ENCODE data around the gene ZBTB48. TPM values are rescaled to one million over a fixed set of nuclear protein-coding genes. Genes with fewer than 3 reads are reported as not detected.

Gene ZBTB48
- polyA plus RNA-seq, 3 donors, result 13.2 to 94.2 (median 23.0) TPM

GRCh38 chr1:6590046-6590445 is 10.3 kb downstream of the ZBTB48 start:
- peaks cover 79 to 90% of the 10 kb centered on the region in 2 donors for H3K36me3 ChIP-seq (replicated peaks in 1 of 2; ENCODE audit: control insufficient read depth in 1 of 2, insufficient read depth in 2 of 2, low read length in 2 of 2)

DNA sequence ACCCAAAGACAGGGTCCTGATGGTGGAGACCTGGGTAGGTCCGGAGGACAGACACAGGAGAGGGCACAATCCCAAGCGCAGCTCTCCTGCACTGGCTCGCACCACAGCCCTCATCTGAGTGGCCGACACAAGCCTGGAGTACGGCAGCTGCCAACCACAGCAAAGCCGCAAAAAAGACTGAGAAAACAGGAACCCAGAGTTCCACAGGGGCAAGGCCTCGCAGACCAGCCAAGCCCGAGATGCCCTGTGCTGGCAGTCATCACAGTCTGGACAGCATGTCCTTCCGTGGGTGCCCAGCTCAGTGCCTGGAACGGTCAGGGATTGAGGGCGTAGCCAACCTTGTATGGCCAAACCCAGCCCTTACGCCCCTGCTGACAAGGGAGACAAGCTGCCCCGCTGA is 11.4 kb downstream of the ZBTB48 start:
- Mint-ChIP-seq H3K27me3 (ENCODE audit: low read depth in 3 of 3) (no peaks in the 10 kb centered on the region), H3K36me3 (peaks cover 68 to 86% of the 10 kb centered on the region in 2 donors), H3K9me3 (no peaks in the 10 kb centered on the region), H3K27ac (peak overlapping the region in 4 of 7 donors; percentile 40 to 80 (median 50)), H3K4me1 (peaks cover 32% of the 10 kb centered on the region), H3K4me3 (no peak overlapping the region)
- peaks cover 15% of the 10 kb centered on the region for H3K79me2 ChIP-seq (ENCODE audit: insufficient read depth, low read length)
- peaks cover 100% of the 10 kb centered on the region for H4K20me1 ChIP-seq (ENCODE audit: insufficient read depth, low read length)
- peak overlapping the region in 1 of 3 experiments; percentile 5 for H3K4me3 ChIP-seq (replicated peaks in 1 of 3; ENCODE audit: low read depth in 2 of 3, low read length in 3 of 3)
- intact Hi-C loops (cut with micrococcal nuclease), result no loop called here
- H3K9ac ChIP-seq (ENCODE audit: insufficient read depth, low read length, poor library complexity, severe bottlenecking), result no peak overlapping the region
- H3K27ac ChIP-seq (ENCODE audit: low read depth in 1 of 2, low read length in 2 of 2), result peak overlapping the region; percentile 10 to 44
- H3K4me2 ChIP-seq (replicated peaks; ENCODE audit: extremely low read depth, low read length, poor library complexity, severe bottlenecking), result peak overlapping the region; percentile 26
- H3K27me3 ChIP-seq (ENCODE audit: control insufficient read depth in 2 of 2, insufficient read depth in 2 of 2, low read length in 2 of 2), result no peaks in the 10 kb centered on the region
- TF ChIP-seq, protein P1, sequence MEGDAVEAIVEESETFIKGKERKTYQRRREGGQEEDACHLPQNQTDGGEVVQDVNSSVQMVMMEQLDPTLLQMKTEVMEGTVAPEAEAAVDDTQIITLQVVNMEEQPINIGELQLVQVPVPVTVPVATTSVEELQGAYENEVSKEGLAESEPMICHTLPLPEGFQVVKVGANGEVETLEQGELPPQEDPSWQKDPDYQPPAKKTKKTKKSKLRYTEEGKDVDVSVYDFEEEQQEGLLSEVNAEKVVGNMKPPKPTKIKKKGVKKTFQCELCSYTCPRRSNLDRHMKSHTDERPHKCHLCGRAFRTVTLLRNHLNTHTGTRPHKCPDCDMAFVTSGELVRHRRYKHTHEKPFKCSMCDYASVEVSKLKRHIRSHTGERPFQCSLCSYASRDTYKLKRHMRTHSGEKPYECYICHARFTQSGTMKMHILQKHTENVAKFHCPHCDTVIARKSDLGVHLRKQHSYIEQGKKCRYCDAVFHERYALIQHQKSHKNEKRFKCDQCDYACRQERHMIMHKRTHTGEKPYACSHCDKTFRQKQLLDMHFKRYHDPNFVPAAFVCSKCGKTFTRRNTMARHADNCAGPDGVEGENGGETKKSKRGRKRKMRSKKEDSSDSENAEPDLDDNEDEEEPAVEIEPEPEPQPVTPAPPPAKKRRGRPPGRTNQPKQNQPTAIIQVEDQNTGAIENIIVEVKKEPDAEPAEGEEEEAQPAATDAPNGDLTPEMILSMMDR (IDR thresholded peaks at IDR 0.05), result no peak
- peaks cover 85 to 93% of the 10 kb centered on the region in 2 donors for H3K36me3 ChIP-seq (replicated peaks in 1 of 2; ENCODE audit: control insufficient read depth in 1 of 2, insufficient read depth in 2 of 2, low read length in 2 of 2)
- H2AFZ ChIP-seq (ENCODE audit: insufficient read depth, low read depth, low read length, poor library complexity, severe bottlenecking), result no peak overlapping the region
- no peaks in the 10 kb centered on the region for H3K9me3 ChIP-seq (replicated peaks in 1 of 2; ENCODE audit: control insufficient read depth in 1 of 2, insufficient read depth in 1 of 2, low read length in 2 of 2)
- 8% methylated on average over 13 of the region's 13 CpGs for WGBS (ENCODE audit: insufficient coverage)
- peaks cover 21 to 27% of the 10 kb centered on the region in 2 donors for H3K4me1 ChIP-seq (ENCODE audit: control insufficient read depth in 1 of 2, insufficient read depth in 2 of 2, low read length in 2 of 2)
- DNase-seq, result peak; percentile 45 to 55 (median 46)

More at GRCh38 chr1:6590046-6590445, 10.3 kb downstream of the ZBTB48 start:
- Histone ChIP-seq H4K20me1 (ENCODE audit: insufficient read depth, low read length) (peaks cover 100% of the 10 kb centered on the region), H2AFZ (ENCODE audit: insufficient read depth, low read depth, low read length, poor library complexity, severe bottlenecking) (no peak overlapping the region), H3K4me2 (replicated peaks; ENCODE audit: extremely low read depth, low read length, poor library complexity, severe bottlenecking) (no peak overlapping the region), H3K27ac (ENCODE audit: low read depth in 1 of 2, low read length in 2 of 2) (no peak overlapping the region), H3K79me2 (ENCODE audit: insufficient read depth, low read length) (peaks cover 14% of the 10 kb centered on the region), H3K4me1 (ENCODE audit: control insufficient read depth in 1 of 2, insufficient read depth in 2 of 2, low read length in 2 of 2) (peaks cover 21 to 27% of the 10 kb centered on the region in 2 donors), H3K9ac (ENCODE audit: insufficient read depth, low read length, poor library complexity, severe bottlenecking) (no peak overlapping the region), H3K9me3 (replicated peaks in 1 of 2; ENCODE audit: control insufficient read depth in 1 of 2, insufficient read depth in 1 of 2, low read length in 2 of 2) (no peaks in the 10 kb centered on the region), H3K4me3 (replicated peaks in 1 of 3; ENCODE audit: low read depth in 2 of 3, low read length in 3 of 3) (no peak overlapping the region), H3K27me3 (ENCODE audit: control insufficient read depth in 2 of 2, insufficient read depth in 2 of 2, low read length in 2 of 2) (no peaks in the 10 kb centered on the region)
- H3K4me3 Mint-ChIP-seq, result no peak overlapping the region
- TF ChIP-seq, protein P1 (IDR thresholded peaks at IDR 0.05), result no peak
- H3K9me3 Mint-ChIP-seq, result no peaks in the 10 kb centered on the region
- WGBS (ENCODE audit: insufficient coverage), result 100% methylated on average over 7 of the region's 7 CpGs
- peaks cover 56 to 78% of the 10 kb centered on the region in 2 donors for H3K36me3 Mint-ChIP-seq
- H3K4me1 Mint-ChIP-seq, result peaks cover 25% of the 10 kb centered on the region
- DNase-seq, result no peak
- intact Hi-C loops (cut with micrococcal nuclease), result no loop called here
- H3K27me3 Mint-ChIP-seq (ENCODE audit: low read depth in 3 of 3), result no peaks in the 10 kb centered on the region
- H3K27ac Mint-ChIP-seq, result peak overlapping the region in 1 of 7 donors; percentile 28

All from CD14-positive monocyte (primary cell).